ENCODE data around the gene SLC12A7. TPM values are rescaled to one million over a fixed set of nuclear protein-coding genes. Genes with fewer than 3 reads are reported as not detected.
A peak's percentile ranks its signal among the peaks of the same experiment; 100 is the strongest.

Gene SLC12A7
- total RNA-seq, 1 experiment from 2014 or later = 6.3 TPM

GRCh38 chr5:1008451-1009358, 103.2 kb downstream of the SLC12A7 start, which contains the start of gene NKD2:
Gene NKD2 (plus strand): TSS chr5:1008802. CDS start chr5:1009058, 256 bp downstream.
- H3K27me3 Mint-ChIP-seq (ENCODE audit: insufficient read depth, unreplicated experiment) = peaks cover 62% of the 10 kb centered on the region
- peak within 1 kb of the TSS; percentile 23 for H3K4me3 Mint-ChIP-seq (ENCODE audit: unreplicated experiment)
- DNase-seq (ENCODE audit: unreplicated experiment) = no peak
- CTCF ChIA-PET = no interaction called here
- POLR2A ChIA-PET = no interaction called here
- H3K4me1 Mint-ChIP-seq (ENCODE audit: insufficient read depth, unreplicated experiment) = peaks cover 10% of the 10 kb centered on the region
- H3K36me3 Mint-ChIP-seq (ENCODE audit: insufficient read depth, unreplicated experiment) = no peaks in the 10 kb centered on the region
- no TSS peak for BruUV-seq (replicated peaks)
- H3K9me3 Mint-ChIP-seq (ENCODE audit: unreplicated experiment) = no peaks in the 10 kb centered on the region
- TF ChIP-seq CTCF (IDR thresholded peaks at IDR 0.05; ENCODE audit: unreplicated experiment) = peak; percentile 42
- intact Hi-C loops (cut with micrococcal nuclease) = no loop called here
- no peak within 1 kb of the TSS for H3K27ac Mint-ChIP-seq (ENCODE audit: low read depth, unreplicated experiment)

- POLR2A ChIA-PET = no interaction called here
- CTCF ChIA-PET = no interaction called here
- Mint-ChIP-seq H3K4me1 (ENCODE audit: insufficient read depth, unreplicated experiment) (peaks cover 19% of the 10 kb centered on the region), H3K36me3 (ENCODE audit: insufficient read depth, unreplicated experiment) (no peaks in the 10 kb centered on the region), H3K27ac (ENCODE audit: low read depth, unreplicated experiment) (no peak overlapping the region), H3K27me3 (ENCODE audit: insufficient read depth, unreplicated experiment) (peaks cover 62% of the 10 kb centered on the region), H3K4me3 (ENCODE audit: unreplicated experiment) (peak overlapping the region; percentile 23), H3K9me3 (ENCODE audit: unreplicated experiment) (no peaks in the 10 kb centered on the region)
- no TSS peak for BruUV-seq (replicated peaks)
- DNase-seq (ENCODE audit: unreplicated experiment) = no peak
- intact Hi-C loops (cut with micrococcal nuclease) = no loop called here
- no peak for TF ChIP-seq CTCF (IDR thresholded peaks at IDR 0.05; ENCODE audit: unreplicated experiment)
These were observed 104.0 kb downstream of the SLC12A7 start for GRCh38 chr5:1007681-1008450.

GRCh38 chr5:1007221-1007680, 104.6 kb downstream of the SLC12A7 start:
- intact Hi-C loops (cut with micrococcal nuclease) = no loop called here
- Mint-ChIP-seq H3K9me3 (ENCODE audit: unreplicated experiment) (no peaks in the 10 kb centered on the region), H3K27me3 (ENCODE audit: insufficient read depth, unreplicated experiment) (peaks cover 59% of the 10 kb centered on the region), H3K27ac (ENCODE audit: low read depth, unreplicated experiment) (no peak overlapping the region), H3K36me3 (ENCODE audit: insufficient read depth, unreplicated experiment) (no peaks in the 10 kb centered on the region), H3K4me3 (ENCODE audit: unreplicated experiment) (no peak overlapping the region), H3K4me1 (ENCODE audit: insufficient read depth, unreplicated experiment) (peaks cover 19% of the 10 kb centered on the region)
- ChIA-PET CTCF (no interaction called here), POLR2A (no interaction called here)
- no peak for TF ChIP-seq CTCF (IDR thresholded peaks at IDR 0.05; ENCODE audit: unreplicated experiment)
- no peak for DNase-seq (ENCODE audit: unreplicated experiment)
- BruUV-seq (replicated peaks) = no TSS peak

DNA sequence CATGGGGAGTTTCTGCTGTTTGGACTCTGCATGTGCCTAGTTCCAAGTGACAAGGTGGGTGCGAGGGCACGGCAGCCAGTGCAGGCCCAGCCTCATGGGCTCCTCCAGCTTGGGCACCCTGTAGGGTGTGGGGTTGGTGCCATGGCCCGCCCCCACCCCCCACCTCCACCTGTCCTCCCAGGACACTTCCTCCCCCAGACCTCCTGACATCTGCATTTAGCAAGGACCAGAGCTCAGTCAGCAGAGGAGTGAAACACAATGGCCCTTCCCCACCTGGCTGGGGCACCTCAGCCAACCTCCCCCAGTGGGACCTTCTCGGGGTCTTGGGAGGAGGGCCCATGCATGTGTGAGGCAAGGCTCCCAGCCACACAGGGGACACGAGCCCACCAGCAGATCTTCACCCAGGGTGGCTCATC, 105.2 kb downstream of the SLC12A7 start:
- Mint-ChIP-seq H3K36me3 (ENCODE audit: insufficient read depth, unreplicated experiment) (no peaks in the 10 kb centered on the region), H3K27ac (ENCODE audit: low read depth, unreplicated experiment) (no peak overlapping the region), H3K9me3 (ENCODE audit: unreplicated experiment) (no peaks in the 10 kb centered on the region), H3K4me3 (ENCODE audit: unreplicated experiment) (no peak overlapping the region), H3K4me1 (ENCODE audit: insufficient read depth, unreplicated experiment) (peaks cover 19% of the 10 kb centered on the region), H3K27me3 (ENCODE audit: insufficient read depth, unreplicated experiment) (peaks cover 53% of the 10 kb centered on the region)
- ChIA-PET POLR2A (interaction anchor here (0.6 to 0.7 kb wide), 2 partner anchors 8 to 322 kb away, joined by 3 read pairs; no protein-coding TSS in a partner anchor), CTCF (interaction anchor here (0.7 kb wide), 1 partner anchor 303 kb away, joined by 3 read pairs; no protein-coding TSS in a partner anchor)
- BruUV-seq (replicated peaks) = no TSS peak
- TF ChIP-seq CTCF (IDR thresholded peaks at IDR 0.05; ENCODE audit: unreplicated experiment) = no peak
- no peak for DNase-seq (ENCODE audit: unreplicated experiment)
- intact Hi-C loops (cut with micrococcal nuclease) = no loop called here

All from MCF 10A (cell line).